GM19328 (cell line): ENCODE measurements around the gene SCUBE3.

ENCODE experiments used
- ATAC-seq: cut with Tn5 transposase; IDR thresholded peaks from one replicate; pipeline ENCODE4 v1.9.1; 2021; ENCODE audit warnings: mild to moderate bottlenecking, moderate library complexity; ENCODE audit not compliant: unreplicated experiment

The SCUBE3 gene

GRCh38 chr6:35264550-35265274 is 51.0 kb downstream of the SCUBE3 start:
- no peak for ATAC-seq

- no peak for ATAC-seq
Observed at GRCh38 chr6:35265523-35265922, 51.8 kb downstream of the SCUBE3 start.

- no peak for ATAC-seq
Observed at GRCh38 chr6:35267446-35267845, 53.7 kb downstream of the SCUBE3 start.

GRCh38 chr6:35267897-35268296 is 54.1 kb downstream of the SCUBE3 start:
- ATAC-seq: no peak

GRCh38 chr6:35272005-35272404 is 58.2 kb downstream of the SCUBE3 start:
- ATAC-seq: no peak

GRCh38 chr6:35273822-35274559 is 60.2 kb downstream of the SCUBE3 start:
- no peak for ATAC-seq

GRCh38 chr6:35275744-35276260 is 62.0 kb downstream of the SCUBE3 start:
- ATAC-seq: no peak

- ATAC-seq: no peak
Observed at GRCh38 chr6:35278708-35279107, 65.0 kb downstream of the SCUBE3 start.

GRCh38 chr6:35280903-35281302 is 67.1 kb downstream of the SCUBE3 start:
- no peak for ATAC-seq

- ATAC-seq: no peak
Observed at GRCh38 chr6:35282472-35282871, 68.7 kb downstream of the SCUBE3 start.

GRCh38 chr6:35283361-35283760 is 69.6 kb downstream of the SCUBE3 start:
- ATAC-seq: no peak

GRCh38 chr6:35287671-35288396 is 74.1 kb downstream of the SCUBE3 start:
- ATAC-seq: no peak

GRCh38 chr6:35288834-35289233 is 75.1 kb downstream of the SCUBE3 start:
- no peak for ATAC-seq

- no peak for ATAC-seq
Observed at GRCh38 chr6:35291491-35291890, 77.7 kb downstream of the SCUBE3 start.

GRCh38 chr6:35292494-35292893 is 78.7 kb downstream of the SCUBE3 start:
- ATAC-seq: no peak

GRCh38 chr6:35293681-35294080 is 79.9 kb downstream of the SCUBE3 start:
- no peak for ATAC-seq

- ATAC-seq: no peak
Observed at GRCh38 chr6:35294308-35294945, 80.7 kb downstream of the SCUBE3 start.

- ATAC-seq: no peak
Observed at GRCh38 chr6:35295036-35295435, 81.3 kb downstream of the SCUBE3 start.

GRCh38 chr6:35295521-35296315 is 82.0 kb downstream of the SCUBE3 start:
- ATAC-seq: no peak

GRCh38 chr6:35296931-35297600 is 83.3 kb downstream of the SCUBE3 start:
- no peak for ATAC-seq
